Testis (tissue), 3 donors: ENCODE measurements around the gene SCG2. TPM values are rescaled to one million over a fixed set of nuclear protein-coding genes. Genes with fewer than 3 reads are reported as not detected.

ENCODE experiments used
- DNase-seq: peaks from one replicate; pipeline ENCODE4 v3.0.0-alpha.2; 2019
- H3K27ac ChIP-seq, 2 donors: fragments of 200-600 bp; sonication (generic); one replicate each; pipeline ENCODE4 v1.5.1; 2019
- H3K27me3 ChIP-seq: fragments of 200-600 bp; sonication (generic); one replicate; pipeline ENCODE4 v1.5.1; 2019
- H3K36me3 ChIP-seq: fragments of 200-600 bp; sonication (generic); one replicate; pipeline ENCODE4 v1.5.1; 2017; ENCODE audit warnings: low read depth; ENCODE audit errors: missing control alignments
- H3K4me1 ChIP-seq: fragments of 200-600 bp; sonication (generic); one replicate; pipeline ENCODE4 v1.5.1; 2019
- H3K4me3 ChIP-seq, 2 donors: fragments of 200-600 bp; sonication (generic); one replicate each; pipeline ENCODE4 v1.5.1; 2017 to 2019
- H3K9me3 ChIP-seq: fragments of 200-600 bp; sonication (generic); one replicate; pipeline ENCODE4 v1.5.1; 2017
- POLR2A ChIP-seq: fragments of 450-650 bp; IDR thresholded peaks from one replicate; pipeline ENCODE4 v1.6.1; 2017; ENCODE audit warnings: antibody characterized with exemption, mild to moderate bottlenecking, moderate library complexity
- whole genome bisulfite sequencing, 2 donors: methylation state at CpG; one replicate each; pipeline ENCODE4 v1.1.5; 2018; 5-methylcytosine and 5-hydroxymethylcytosine counted together
- intact Hi-C: fragments of 100-400 bp; cut with DNase I; formaldehyde crosslinking; loops from one replicate; pipeline ENCODE4 v1.15.1; 2023; ENCODE audit warnings: low total_unique reads
- polyA plus RNA-seq: library from polyadenylated mRNA; stranded (reverse); fragments of 350-450 nt; fragmentation: Illumina TruSeq; extraction: RNeasy Lipid Tissue Mini Kit (QIAGEN cat#74804); gene quantifications from one replicate; pipeline ENCODE4 v1.2.3, GENCODE V29; 2014; ENCODE audit warnings: low read depth, low replicate concordance; ENCODE audit not compliant: insufficient read depth
- total RNA-seq, 2 donors: library from RNA; depleted of rRNA; stranded (reverse); fragments of >200 nt; gene quantifications; one replicate each; pipeline ENCODE4 v1.2.3, GENCODE V29; 2016
- TF ChIP-seq, protein P1 (sequence below), 3 experiments: fragments of 450-650 bp in 2 of 3; fragments of 200-600 bp in 1 of 3; sonication (generic) in 1 of 3; IDR thresholded peaks; one replicate each; pipeline ENCODE4 v1.5.1; 2016 to 2019; ENCODE audit warnings: antibody characterized with exemption in 3 of 3, mild to moderate bottlenecking in 2 of 3, moderate library complexity in 1 of 3

Gene SCG2
- total and polyA plus RNA-seq, 3 donors from 2014 or later: 0.31 to 1.2 (median 0.43) TPM

DNA sequence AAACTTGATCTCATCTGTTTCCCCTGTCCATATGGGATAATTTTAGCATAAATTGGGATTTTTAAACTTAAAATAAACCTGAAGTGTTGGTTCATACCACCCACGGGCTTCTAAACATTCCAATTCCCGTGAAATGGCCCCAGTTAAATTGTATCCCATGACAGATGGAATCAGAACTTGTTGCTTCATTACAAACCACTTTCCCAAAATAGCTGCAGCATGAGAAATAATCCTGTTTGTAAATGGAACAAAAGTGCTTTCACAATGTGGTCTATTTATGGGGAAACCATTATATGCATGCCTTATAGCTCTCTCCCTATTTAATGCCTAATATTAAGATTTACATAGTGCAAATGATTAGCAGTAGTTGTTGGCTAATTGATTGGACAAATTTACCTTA is 15.9 kb downstream of the SCG2 start:
- Histone ChIP-seq H3K4me1 (no peaks in the 10 kb centered on the region), H3K36me3 (no peaks in the 10 kb centered on the region), H3K9me3 (no peaks in the 10 kb centered on the region), H3K27ac (no peak overlapping the region), H3K27me3 (no peaks in the 10 kb centered on the region), H3K4me3 (no peak overlapping the region)
- WGBS, 2 donors: 44 to 72% methylated on average over 2 of the region's 2 CpGs
- no peak for TF ChIP-seq POLR2A
- TF ChIP-seq, protein P1, sequence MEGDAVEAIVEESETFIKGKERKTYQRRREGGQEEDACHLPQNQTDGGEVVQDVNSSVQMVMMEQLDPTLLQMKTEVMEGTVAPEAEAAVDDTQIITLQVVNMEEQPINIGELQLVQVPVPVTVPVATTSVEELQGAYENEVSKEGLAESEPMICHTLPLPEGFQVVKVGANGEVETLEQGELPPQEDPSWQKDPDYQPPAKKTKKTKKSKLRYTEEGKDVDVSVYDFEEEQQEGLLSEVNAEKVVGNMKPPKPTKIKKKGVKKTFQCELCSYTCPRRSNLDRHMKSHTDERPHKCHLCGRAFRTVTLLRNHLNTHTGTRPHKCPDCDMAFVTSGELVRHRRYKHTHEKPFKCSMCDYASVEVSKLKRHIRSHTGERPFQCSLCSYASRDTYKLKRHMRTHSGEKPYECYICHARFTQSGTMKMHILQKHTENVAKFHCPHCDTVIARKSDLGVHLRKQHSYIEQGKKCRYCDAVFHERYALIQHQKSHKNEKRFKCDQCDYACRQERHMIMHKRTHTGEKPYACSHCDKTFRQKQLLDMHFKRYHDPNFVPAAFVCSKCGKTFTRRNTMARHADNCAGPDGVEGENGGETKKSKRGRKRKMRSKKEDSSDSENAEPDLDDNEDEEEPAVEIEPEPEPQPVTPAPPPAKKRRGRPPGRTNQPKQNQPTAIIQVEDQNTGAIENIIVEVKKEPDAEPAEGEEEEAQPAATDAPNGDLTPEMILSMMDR (IDR thresholded peaks at IDR 0.05): no peak
- intact Hi-C loops: no loop called here
- no peak for DNase-seq

DNA sequence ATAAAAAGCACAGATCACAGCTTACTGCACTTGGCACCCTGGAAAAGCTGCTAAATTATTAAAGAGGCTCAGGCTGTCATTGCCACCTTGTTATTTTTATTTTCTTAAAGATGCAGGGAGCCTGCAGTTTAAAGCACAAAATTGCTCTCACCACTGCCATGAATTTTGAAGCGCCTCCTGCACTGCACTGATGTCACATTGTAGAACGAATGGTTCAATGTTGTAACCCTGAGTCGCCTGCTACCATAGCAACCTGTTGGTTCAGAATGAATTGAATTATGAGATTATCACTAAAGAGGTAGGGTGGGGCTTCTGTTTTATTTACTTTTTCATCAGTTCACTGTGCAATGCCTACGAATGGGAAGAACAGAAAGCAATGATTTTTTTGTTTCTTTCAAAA is 16.5 kb downstream of the SCG2 start:
- DNase-seq: no peak
- no peaks in the 10 kb centered on the region for H3K9me3 ChIP-seq
- intact Hi-C loops: no loop called here
- H3K36me3 ChIP-seq: no peaks in the 10 kb centered on the region
- no peaks in the 10 kb centered on the region for H3K4me1 ChIP-seq
- no peak overlapping the region for H3K27ac ChIP-seq
- TF ChIP-seq, protein P1 (IDR thresholded peaks at IDR 0.05): no peak
- TF ChIP-seq POLR2A: no peak
- H3K27me3 ChIP-seq: no peaks in the 10 kb centered on the region
- WGBS, 2 donors: 64 to 72% methylated on average over 4 of the region's 4 CpGs
- no peak overlapping the region for H3K4me3 ChIP-seq

DNA sequence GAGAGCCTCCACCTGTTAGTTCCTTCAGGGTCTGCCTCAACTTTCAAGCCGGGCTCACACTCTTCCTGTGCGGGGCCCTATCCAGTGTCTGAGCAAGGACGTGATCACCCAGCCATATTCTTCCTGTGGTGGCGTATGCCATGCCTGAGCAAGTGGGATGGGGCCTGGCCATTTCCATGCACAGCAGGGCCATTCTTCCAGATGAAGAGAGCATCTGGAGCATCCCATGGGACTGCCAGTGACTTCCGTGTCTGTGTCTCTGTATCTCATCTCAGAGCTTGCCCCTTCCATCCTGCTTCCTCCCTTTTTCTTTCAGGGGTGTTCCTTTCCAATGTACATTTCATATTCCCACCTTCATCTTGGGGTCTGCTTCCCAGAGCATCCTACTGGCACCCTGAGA is 20.2 kb downstream of the SCG2 start:
- no peaks in the 10 kb centered on the region for H3K4me1 ChIP-seq
- WGBS, 2 donors: 90 to 93% methylated on average over 3 to 5 of the region's 5 CpGs
- no peaks in the 10 kb centered on the region for H3K9me3 ChIP-seq
- intact Hi-C loops: no loop called here
- H3K27me3 ChIP-seq: no peaks in the 10 kb centered on the region
- H3K36me3 ChIP-seq: no peaks in the 10 kb centered on the region
- no peak overlapping the region for H3K27ac ChIP-seq
- no peak for TF ChIP-seq POLR2A
- TF ChIP-seq, protein P1 (IDR thresholded peaks at IDR 0.05): no peak
- H3K4me3 ChIP-seq: no peak overlapping the region
- no peak for DNase-seq

DNA sequence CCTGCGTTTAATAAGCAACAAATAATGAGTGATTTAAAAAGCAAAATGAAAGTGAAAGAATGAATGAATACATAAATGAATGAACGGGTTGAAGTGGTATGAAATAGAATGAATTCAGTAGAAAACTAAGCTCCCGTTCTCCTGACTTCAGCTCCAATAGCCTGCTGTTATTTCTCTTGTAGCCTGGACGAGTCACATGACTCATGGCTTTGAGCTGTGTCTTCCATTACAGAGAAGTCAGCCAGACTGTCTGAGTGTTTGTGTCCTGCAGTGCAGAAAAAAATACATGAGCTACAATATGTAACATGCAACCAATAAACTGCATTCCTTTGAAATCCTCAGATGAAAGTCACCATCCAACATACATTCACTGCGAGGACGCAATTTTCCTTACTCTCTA is 21.2 kb downstream of the SCG2 start:
- Histone ChIP-seq H3K4me3 (no peak overlapping the region), H3K4me1 (no peaks in the 10 kb centered on the region), H3K27me3 (no peaks in the 10 kb centered on the region), H3K36me3 (no peaks in the 10 kb centered on the region), H3K27ac (no peak overlapping the region), H3K9me3 (no peaks in the 10 kb centered on the region)
- intact Hi-C loops: no loop called here
- 53 to 66% methylated on average over 6 of the region's 6 CpGs for WGBS, 2 donors
- no peak for DNase-seq
- TF ChIP-seq, protein P1 (IDR thresholded peaks at IDR 0.05): no peak
- no peak for TF ChIP-seq POLR2A

DNA sequence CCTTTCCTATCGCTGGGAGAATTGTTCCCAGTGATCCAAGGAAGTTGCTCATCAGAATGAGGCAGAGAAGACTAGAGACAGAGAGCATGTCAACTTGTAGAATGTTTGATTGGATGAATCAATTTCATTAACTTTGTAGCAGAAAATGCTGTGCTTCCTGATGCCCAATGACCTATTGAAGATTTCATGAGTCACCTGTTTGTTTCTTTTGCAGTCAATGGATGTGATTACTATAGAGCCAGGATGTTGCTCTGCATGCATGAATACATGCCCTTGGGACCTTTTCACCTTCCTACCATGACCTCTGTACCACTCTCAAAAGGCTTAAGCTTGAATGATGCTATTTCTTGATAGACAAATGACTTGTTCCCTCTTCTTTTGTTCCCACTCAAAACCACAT is 23.3 kb downstream of the SCG2 start:
- Histone ChIP-seq H3K9me3 (no peaks in the 10 kb centered on the region), H3K36me3 (no peaks in the 10 kb centered on the region), H3K4me3 (no peak overlapping the region), H3K27me3 (no peaks in the 10 kb centered on the region), H3K27ac (no peak overlapping the region), H3K4me1 (no peaks in the 10 kb centered on the region)
- no peak for DNase-seq
- 87 to 93% methylated on average over 1 of the region's 1 CpG for WGBS, 2 donors
- intact Hi-C loops: no loop called here
- no peak for TF ChIP-seq POLR2A
- TF ChIP-seq, protein P1 (IDR thresholded peaks at IDR 0.05): no peak
